Measurements from ENCODE around the gene TTI1.
A peak's percentile ranks its signal among the peaks of the same experiment; 100 is the strongest.
"Not testable (repeated sequence)": the region's sequence is repeated elsewhere in the genome, so short reads cannot be mapped to it uniquely, and the experiment has no call there.

TTI1 gene

DNA sequence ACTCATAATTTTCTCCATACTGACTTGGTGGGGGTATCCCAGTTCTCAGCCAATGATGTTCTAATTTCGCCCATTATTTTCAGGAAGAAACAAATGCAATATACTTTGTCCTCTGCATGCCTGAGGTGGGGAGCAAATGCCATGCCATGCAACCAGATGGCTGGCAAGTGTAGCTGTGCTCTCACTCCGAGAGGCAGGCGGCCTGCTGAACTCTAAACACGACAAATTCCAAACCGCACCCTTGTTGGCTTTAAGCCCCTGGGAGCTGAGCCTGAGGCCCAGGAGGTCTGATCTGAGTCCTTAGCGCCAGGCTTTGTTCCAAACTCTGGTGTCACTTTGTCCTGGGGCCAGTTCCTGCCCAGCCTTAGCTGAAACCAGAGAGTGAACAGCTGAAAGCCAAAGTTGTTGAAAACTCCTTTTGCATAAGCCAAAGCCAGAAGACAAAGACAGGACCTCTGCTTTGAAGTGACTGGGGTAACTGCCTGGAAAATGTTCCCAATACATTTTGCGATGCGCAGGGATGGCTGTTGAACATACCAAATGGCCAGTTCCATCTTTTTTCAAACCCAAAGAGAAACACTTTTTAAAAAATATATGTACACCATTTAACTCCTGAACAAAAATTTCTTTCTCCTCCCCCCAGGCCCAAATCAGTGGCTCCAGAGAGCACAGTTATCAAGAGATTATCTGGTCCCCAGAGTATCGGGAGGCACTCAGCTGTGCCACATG is 46.2 kb downstream of the TTI1 start:
- peak; percentile 82 for DNase-seq

DNA sequence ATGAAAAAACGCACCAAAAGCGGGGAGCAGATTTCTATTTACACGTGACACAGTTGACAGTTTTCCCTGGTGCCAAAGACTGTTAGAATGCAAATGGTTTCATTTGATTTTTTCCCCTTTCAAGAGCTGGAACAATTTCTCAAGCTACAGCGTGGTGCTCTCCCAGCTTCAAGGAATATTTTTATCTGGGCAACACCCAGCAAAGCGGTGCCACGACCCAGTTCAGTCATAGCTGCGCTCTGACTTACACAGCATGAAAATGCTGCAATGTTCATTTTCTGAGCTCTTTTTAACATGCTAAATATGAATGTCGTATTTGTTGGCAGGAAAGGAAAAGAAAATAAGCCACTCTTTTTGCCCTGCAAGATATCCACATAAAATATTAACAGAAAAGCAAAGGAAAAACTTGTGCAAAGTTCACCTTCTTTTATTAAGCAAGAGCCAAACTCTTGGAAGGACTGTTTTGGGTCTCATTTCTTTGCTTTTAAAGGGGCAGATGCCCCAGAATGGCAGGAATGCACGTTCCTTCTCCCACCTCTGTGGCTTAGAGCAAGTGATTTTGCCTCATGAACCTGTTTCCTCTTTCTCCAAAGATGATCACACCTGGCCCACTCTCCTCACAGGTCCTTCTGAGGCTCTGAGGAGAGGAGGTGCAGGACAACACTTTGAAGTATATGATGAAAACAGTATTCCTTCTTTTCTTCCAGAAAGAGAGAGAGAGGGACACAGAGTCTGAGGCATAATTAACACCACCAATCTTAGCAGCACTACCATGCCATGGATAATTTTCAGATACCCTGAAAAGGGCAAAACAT is 47.0 kb downstream of the TTI1 start:
- DNase-seq = no peak

DNA sequence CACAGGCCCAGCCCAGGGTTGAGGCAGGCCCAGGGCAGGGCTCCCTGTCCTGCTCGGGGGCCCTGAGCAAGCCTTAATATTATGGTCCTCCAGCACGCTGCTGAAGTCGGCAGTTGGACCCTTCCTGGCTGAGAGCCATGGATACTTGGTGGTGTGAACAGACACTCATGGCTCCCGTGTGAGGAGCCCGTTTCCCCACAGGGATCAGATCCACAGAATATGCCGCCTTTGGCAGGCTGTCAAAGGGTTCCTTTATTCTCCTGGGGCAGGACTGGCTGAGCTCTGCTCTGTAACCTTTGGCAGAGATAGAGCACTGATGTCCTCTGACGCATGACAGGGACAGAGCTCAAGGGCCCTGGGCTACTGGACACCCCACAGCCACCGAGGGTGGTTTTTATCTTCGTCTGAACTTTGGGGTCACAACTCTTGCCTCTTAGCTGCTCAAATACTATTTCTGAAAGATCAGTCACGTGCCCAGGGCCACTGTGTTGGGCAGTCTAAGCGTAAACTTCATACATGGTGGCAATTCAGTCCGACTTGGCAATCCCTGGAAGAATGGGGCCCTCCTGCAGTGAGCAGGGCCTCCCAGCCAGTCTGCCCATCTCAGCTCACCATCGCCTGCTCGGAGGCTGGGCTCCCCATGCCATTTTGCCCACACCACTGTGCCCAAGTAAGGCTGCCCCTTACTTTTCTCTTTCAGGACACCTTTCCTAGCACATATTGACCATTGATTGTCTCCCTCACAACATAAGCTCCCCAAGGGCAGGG is 49.1 kb downstream of the TTI1 start:
- no peak for DNase-seq

DNA sequence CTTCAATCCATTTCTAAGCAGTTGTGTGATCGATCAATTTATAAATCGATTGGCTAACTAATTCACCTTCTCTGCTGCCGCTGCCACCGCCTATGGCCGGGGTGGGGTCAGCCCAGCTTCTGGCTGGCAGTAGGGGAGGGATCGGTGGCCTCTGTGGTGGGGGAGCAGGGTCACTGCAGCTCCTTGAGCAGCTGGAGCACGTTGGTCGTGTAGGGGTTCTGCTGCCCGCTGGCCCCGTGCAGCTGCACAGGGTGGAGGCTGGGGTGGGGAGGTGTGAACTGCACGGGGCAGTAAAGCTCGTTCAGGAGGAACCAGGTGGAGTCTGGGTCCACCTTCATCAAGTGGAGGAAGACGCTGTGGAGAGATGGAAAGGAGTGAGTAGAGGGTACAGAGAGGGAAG is 50.0 kb downstream of the TTI1 start:
- DNase-seq = no peak

DNA sequence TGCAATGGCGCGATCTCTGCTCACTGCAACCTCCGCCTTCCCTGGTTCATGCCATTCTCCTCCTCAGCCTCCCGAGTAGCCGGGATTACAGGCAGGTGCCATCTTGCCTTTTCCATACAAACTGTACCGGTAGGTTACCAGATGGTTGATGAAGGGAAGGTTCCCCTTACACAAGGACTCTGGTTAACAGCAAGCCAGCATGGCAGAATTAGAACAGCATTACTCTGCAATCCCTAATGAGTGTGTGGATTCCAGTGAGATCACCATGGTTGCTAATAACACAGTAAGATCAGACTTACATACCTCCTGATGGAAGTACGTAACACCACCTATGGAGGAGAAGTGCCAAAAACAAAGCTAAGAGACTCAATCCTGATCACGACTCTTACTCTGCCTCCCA is 51.7 kb downstream of the TTI1 start:
- DNase-seq = no peak

DNA sequence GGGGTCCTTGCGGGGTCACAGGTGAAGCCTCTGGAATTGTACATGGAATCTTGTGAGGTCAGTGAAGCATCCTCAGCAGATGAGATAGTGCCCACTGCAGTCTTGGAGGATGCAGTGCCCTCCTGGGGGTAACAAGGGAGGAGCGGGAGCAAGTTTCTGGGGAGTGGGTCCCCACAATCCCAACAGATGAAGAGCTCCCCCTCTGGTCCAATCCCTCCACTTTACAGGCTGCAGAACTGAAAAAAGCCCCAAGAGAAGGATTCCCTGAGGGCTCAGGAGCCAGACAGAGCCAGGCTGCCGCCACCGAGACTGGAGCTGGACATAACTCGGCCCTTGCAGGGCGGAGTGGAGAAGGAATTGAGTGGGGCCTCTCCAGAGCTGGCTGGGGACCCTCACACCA is 52.4 kb downstream of the TTI1 start:
- no peak for DNase-seq

DNA sequence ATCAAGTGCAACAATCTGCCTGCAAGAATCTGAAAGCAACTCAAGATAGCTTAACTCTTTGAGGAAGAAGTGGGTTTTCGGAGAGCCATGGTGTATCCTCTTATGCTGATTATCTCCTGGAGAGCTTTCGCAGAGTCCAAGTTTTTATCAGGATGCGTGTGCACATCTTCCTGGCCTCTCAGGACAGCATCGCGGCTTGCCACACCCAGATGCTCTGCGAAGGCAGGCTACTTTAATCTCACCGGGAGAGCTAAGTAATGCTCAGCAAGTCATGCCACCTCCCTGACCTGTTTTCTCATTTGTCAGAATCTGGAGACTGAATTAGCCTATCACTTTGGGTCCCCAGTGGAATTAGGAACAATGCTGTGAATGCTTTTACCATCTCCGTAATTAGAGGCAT is 52.9 kb downstream of the TTI1 start:
- DNase-seq = no peak

DNA sequence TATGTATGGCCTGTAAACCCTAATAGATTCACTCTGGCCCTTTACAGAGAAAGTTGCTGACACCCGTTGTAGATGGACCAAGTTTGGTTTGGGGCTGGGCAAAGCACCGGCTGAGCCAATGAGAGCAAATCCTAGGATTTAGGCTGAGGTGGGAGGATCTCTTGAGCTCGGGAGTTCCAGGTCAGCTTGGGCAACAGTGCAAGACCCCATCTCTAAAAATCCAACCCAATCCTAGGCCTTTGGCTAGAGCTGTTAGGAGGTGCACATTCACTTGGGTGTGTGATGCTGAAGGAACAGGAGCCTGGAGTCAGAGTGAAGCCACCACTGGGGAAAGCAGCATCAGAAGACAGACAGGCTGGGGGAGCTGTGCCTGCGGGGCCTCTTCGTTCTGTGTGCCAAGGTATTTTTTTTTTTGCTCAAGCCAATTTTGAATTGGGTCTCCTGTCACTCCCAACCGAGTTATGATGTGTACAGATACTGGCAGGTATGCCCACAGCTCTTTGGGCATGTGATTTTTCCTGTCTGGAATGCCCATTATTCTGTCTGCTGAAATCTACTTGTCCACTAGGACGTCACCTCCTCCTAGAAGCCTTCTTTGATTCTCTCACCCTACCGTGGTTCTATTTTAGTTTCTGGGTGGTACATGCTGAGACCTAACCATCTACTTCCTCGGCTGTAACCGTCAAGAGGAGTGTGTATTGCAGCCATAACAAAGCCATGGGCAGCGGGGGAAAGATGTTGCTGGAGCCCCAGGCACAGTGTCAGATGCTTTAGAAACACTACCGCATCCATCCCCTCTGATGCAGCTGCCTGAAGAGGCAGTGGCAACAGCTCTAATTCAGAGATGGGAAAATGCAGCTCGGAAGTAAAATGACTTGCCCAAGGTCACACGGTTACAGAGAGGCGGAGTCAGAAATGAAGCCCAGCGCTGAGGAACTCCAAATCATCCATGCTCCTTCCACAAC is 54.0 kb downstream of the TTI1 start:
- DNase-seq = no peak

DNA sequence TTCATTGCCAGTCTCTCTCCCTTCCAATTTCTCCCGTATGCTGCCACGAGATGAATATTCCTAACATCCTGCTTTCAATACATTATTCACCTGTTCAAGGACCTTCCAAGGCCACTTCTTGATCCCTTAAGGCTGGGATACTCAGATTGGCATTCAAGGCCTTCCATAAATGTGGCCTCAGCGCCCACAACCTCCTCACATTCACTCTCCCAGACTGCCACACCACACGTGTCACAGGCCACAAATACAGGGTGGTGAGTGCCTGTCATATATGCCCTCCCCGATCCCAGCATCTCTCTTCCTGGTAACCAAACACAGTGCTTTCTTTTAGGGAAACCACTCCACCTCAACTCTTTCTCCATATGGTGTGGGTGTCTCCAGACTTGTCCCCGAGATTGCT is 55.5 kb downstream of the TTI1 start:
- DNase-seq = no peak

DNA sequence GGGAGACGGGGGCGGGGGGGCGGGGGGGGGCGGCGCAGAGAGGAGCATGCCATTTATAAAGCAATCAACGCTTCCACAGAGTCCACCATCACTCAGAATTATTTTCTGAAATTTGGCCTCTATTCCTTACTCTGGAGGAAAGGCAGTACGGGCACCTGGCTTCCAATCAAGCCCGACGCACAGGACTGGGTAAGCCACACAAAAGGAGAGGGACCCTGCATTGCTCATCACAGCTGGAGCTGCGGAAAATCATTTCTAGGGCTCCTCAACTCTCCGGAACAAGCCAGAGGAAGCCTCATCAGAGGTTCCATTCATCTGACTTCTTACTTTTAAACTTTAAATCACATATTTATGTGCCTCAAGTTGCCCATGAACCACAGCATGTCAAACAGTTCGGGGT is 55.9 kb downstream of the TTI1 start:
- DNase-seq = no peak

DNA sequence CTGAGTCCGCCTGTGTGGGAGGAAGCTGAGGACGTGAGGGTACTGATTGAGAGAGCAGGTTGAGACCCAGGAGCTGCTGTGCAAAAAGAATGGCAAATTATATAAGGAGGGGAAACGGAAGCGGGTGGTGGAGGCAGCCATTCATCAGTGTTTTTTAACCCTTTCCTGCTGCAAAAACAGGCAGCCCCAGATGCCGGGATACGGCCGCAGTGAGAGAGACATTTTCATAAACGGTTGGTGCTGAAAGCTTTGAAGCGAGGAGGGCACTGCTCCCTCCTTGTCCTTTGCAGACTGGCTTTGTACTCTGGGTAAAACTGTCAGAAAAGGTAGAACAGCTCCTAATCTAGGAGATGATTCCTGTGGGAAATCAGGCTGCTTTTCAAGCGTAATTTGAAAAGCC is 56.4 kb downstream of the TTI1 start:
- no peak for DNase-seq

DNA sequence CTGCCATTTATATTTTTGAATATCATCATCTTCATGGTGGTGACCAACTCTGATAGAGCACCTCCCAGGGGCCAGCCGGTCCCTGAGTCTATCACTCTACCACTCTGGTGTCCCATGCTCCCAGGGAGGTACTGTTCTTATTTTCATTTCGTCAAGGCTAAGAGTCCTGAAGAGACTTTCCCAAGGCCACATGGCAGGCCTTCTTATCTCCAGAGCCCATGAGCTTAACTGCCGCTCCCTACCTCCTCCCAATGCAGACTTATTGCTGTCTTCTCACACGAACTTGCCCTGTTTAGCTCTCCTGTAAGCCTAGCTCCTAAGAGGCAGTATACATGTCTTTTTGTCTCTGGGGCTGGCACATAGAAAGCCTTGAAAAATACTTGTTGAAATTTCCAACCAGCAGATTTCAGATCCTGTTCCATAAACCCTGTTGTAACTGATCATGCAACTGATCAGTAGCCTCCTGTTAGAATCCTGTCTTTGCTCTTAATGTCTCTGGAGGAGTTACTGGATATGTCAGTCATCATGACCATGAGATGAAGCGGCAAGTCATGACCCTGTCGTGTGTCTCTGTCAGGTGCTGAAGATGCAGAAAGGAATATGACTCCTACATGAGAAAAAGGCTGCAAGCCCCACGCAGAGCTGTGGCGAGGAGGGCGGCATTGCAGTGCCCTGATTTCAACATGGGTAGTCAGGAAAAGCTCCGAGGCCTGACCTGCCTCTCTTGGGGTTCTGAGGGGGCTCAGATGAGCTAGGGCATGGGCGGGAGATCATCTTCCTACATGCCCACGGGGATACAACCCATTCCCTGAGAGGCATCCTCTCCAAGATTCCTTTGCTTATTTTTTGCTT is 60.0 kb downstream of the TTI1 start:
- DNase-seq = no peak

DNA sequence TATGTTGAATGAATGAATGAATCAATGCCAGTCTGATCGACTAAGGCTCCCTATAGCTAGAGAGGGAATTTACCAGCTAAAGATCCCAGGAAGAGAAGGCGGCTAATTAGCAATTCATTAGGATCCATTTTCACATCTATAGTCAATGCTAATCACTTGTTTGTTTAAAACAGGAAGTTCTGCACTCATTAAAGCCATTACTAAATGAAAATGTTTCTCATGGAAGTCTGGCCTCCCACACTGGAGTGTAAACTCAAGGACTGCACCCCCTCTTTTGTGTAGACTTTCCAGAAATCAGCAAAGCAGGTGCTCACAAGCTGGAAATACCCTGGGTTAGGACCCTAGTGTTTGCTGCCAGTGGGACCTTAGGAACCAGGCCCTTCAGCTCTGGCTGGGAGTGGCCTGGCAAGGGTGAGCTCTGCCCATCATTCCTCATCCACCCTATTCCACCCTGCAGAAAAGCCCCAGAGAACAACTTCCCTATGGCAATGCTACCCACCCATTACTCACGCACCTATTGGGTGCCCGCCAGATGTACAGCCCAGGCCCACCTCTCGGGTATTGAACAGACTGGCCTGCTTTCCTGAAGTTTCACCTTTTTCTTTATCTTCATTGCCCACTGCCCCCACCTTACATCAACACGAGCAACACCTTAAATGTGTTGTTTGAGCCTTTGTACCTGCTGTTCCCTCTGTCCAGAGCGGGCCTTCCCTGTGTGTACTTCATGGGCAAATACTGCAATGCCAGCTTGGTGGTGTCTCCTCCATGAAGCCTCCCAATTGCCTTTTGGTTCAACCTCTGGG is 60.8 kb downstream of the TTI1 start:
- no peak for DNase-seq

DNA sequence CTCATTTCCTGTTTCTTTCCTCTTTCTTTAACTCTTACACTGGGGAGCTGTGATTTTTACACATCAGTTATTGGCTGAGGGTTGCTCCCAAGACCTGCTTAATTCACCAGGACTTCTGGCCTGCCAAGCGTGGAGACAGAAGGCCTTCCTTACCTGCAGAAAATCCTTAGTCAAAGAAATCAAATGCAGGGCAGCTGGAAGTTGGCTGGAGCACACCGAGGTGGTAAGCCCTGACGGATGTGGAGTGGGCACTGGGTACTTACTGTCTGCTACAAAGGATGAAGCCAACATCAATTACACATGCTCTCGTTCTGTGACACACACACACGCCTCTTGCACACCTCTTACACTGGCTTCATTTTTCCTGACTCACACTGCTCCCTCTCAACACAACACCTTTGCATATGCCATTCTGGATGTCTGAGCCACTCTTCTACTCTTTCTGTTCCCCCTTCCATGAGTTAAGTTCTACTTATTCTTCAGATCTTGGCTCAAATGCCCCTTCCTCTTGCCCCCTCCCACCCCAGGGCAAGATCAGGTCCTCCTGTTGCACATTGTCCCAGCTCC is 61.6 kb downstream of the TTI1 start:
- DNase-seq = no peak

DNA sequence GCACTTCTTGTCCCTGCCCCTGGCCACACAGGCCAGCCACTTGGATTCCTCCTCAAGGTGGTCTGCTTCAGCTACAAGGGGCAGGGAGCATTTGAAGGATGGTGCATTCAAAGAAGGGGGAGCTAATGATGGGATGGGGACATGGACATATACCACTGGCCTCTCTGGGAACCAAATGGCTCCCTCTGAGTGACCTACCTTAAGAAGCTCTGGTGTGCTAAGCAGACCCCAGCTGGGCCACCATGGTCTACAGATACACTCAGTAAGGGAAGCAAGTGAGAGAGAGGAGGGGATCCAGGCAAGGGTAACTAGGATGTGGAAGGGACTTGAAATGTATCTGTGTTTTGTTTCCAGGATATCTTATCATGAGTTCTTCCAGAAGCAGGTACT is 62.4 kb downstream of the TTI1 start:
- no peak for DNase-seq

DNA sequence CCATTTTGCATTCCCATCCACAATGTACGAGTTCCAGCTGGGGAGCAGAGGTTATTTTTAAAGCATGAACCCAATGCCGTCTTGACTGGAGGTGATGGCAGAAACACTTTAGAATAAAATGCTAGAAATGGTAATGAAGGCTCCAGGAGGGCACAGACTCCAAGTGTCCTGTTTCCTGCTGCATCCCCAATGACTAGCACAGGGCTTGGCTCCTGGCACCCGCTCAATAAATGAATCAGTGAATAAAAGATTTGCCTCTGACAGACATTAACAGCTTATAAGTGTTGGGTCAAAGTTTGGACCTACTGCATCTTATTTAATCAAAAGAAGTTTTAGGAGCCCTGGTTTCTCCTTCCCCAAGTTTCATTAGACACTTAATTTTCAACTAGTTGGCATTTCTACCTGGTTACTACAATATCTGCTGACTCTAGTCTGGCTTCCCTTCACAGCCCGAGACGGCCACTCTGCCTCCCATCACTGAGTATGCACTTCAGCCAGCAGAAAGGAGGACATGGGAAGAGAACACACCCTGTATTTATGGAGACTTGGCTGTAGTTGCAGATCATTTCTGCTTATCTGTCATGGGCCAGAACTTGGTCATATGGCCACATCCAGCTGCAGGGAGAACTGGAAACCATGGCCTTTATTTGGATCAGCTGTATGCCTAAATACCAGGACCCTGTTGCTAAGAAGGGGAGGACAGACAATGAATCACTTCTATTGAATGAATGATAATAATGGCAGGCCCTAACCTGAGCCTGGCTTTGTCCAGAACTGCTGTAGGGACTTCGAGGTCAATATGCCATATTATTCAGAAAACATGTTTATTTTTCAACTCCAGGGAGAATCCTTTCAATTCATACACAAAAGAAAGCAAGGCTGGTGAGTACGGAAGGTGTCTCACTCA is 63.1 kb downstream of the TTI1 start:
- no peak for DNase-seq

DNA sequence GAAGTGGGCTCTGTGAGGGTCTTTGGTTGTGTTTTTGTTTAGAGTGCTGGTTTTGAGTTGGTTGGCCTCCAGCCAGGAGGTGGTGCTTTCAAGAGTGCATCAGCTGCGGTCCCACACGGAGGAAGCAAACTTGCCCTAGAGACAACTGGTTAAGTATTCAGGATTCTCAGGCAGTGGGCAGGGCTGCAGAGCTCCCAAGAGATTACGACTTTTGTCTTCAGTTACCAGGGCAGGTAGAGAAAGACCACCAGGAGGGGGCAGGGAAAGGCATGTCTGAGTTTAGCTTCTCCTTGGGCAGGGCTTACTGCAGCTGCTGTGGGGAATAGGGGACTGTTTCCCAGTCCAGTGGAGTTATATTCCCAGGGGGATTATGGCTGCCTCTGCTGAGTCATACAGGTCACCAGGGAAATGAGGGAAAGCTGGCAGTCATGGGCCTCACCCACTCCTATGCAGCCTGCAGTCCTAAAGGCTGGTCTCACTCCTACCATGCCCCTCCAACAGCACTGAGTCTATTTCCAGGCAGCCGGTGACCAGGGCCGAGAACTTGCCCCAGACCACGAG is 64.3 kb downstream of the TTI1 start:
- no peak for DNase-seq

DNA sequence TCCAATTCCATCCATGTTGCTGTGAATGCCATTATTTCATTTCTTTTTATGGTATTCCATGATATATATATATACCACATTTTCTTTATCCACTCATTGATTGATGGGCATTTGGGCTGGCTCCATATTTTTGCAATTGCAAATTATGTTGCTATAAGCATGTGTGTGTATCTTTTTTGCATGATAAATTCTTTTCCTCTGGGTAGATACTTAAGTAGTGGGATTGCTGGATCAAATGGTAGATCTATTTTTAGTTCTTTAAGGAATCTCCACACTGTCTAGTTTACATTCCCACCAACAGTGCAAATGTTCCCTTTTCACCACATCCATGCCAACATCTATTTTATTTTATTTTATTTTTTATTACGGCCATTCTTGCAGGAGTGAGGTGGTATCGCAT is 69.8 kb downstream of the TTI1 start:
- DNase-seq = not testable (repeated sequence)

DNA sequence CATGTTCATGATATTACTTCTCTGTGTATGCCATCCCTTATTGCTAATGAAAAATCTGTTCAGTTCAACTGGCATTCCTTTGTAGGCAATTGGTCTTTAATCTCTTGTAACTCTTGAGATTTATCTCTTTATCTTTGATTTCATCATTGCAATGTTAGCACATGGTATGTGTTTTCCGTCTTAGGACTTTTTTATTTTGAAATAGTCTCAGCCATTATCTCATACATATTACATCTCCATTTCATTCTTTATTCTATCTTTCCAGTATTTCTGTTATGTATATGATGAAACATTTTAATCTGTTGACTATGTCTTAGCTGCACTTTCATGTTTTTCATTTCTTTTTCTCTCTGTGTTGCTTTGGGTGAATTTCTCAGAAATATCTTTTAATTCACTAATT is 72.2 kb downstream of the TTI1 start:
- DNase-seq = no peak

Data from right hindlimb (tissue), 1 donor.